Measurements from ENCODE around the gene TBC1D2B. TPM values are rescaled to one million over a fixed set of nuclear protein-coding genes. Genes with fewer than 3 reads are reported as not detected.

TBC1D2B gene
- polyA plus RNA-seq, 1 donor from 2014 or later: 9.4 TPM

GRCh38 chr15:78110916-78111475 lies 33.5 kb upstream of the TBC1D2B start:
- Histone ChIP-seq H3K9ac (ENCODE audit: low read length) (no peak overlapping the region), H3K79me2 (replicated peaks; ENCODE audit: insufficient read depth, low read length) (no peaks in the 10 kb centered on the region), H3F3A (ENCODE audit: insufficient read depth, low read length, poor library complexity, severe bottlenecking) (no peaks in the 10 kb centered on the region), H3K9me2 (ENCODE audit: insufficient read depth, low read length) (no peaks in the 10 kb centered on the region), H3K9me3 (ENCODE audit: low read length) (no peaks in the 10 kb centered on the region), H3K4me2 (ENCODE audit: low read length) (no peak overlapping the region), H3K36me3 (ENCODE audit: insufficient read depth, low read length) (no peaks in the 10 kb centered on the region), H2AFZ (ENCODE audit: low read depth, low read length) (no peak overlapping the region), H3K27ac (ENCODE audit: low read length) (no peak overlapping the region), H3K27me3 (ENCODE audit: insufficient read depth, low read depth, low read length) (no peaks in the 10 kb centered on the region), H4K20me1 (ENCODE audit: insufficient read depth) (no peaks in the 10 kb centered on the region), H3K4me3 (ENCODE audit: low read length) (no peak overlapping the region)
- TF ChIP-seq MXI1 (conservative IDR thresholded peaks at IDR 0.05; ENCODE audit: poor library complexity, severe bottlenecking): no peak
- TF ChIP-seq POLR2AphosphoS5 (IDR thresholded peaks at IDR 0.05): no peak
- TF ChIP-seq REST (IDR thresholded peaks at IDR 0.05; ENCODE audit: borderline replicate concordance): no peak
- no peak for TF ChIP-seq EP300 (conservative IDR thresholded peaks at IDR 0.05; ENCODE audit: poor library complexity, severe bottlenecking)
- TF ChIP-seq, protein P1, sequence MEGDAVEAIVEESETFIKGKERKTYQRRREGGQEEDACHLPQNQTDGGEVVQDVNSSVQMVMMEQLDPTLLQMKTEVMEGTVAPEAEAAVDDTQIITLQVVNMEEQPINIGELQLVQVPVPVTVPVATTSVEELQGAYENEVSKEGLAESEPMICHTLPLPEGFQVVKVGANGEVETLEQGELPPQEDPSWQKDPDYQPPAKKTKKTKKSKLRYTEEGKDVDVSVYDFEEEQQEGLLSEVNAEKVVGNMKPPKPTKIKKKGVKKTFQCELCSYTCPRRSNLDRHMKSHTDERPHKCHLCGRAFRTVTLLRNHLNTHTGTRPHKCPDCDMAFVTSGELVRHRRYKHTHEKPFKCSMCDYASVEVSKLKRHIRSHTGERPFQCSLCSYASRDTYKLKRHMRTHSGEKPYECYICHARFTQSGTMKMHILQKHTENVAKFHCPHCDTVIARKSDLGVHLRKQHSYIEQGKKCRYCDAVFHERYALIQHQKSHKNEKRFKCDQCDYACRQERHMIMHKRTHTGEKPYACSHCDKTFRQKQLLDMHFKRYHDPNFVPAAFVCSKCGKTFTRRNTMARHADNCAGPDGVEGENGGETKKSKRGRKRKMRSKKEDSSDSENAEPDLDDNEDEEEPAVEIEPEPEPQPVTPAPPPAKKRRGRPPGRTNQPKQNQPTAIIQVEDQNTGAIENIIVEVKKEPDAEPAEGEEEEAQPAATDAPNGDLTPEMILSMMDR (IDR thresholded peaks at IDR 0.05; ENCODE audit: poor library complexity, severe bottlenecking): no peak
- no peak for TF ChIP-seq SMC3 (conservative IDR thresholded peaks at IDR 0.05; ENCODE audit: poor library complexity)
- no peak for TF ChIP-seq TAF1 (IDR thresholded peaks at IDR 0.05; ENCODE audit: low read depth)
- TF ChIP-seq EZH2 (IDR thresholded peaks at IDR 0.05; ENCODE audit: borderline replicate concordance, insufficient read depth, low read length, poor library complexity, severe bottlenecking): no peak
- no peak for TF ChIP-seq RAD21 (conservative IDR thresholded peaks at IDR 0.05)

DNA sequence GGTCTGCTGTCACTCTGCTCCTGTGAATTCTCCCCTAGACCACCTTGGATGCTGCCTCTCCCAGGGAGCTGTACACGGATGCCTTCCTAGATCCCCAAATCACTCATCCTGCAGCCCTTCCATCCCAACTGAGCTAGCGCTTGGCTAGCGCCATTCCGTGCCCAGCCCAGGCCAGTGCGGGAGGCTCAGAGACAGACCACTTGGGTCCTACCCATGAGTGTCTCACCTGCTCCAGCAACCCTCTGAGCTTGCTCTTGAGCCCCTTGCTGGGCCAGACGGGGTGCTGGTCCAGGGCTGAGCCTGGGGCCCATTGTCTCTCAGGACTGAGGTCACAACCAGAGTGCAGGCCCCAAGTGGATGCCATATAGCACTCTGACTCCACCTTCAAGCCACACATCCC lies 32.6 kb upstream of the TBC1D2B start:
- H4K20me1 ChIP-seq (ENCODE audit: insufficient read depth): no peaks in the 10 kb centered on the region
- no peak overlapping the region for H3K4me2 ChIP-seq (ENCODE audit: low read length)
- H3K27me3 ChIP-seq (ENCODE audit: insufficient read depth, low read depth, low read length): no peaks in the 10 kb centered on the region
- H3K27ac ChIP-seq (ENCODE audit: low read length): no peak overlapping the region
- no peaks in the 10 kb centered on the region for H3K9me2 ChIP-seq (ENCODE audit: insufficient read depth, low read length)
- TF ChIP-seq RAD21 (conservative IDR thresholded peaks at IDR 0.05): no peak
- no peak for TF ChIP-seq POLR2AphosphoS5 (IDR thresholded peaks at IDR 0.05)
- TF ChIP-seq EP300 (conservative IDR thresholded peaks at IDR 0.05; ENCODE audit: poor library complexity, severe bottlenecking): no peak
- TF ChIP-seq REST (IDR thresholded peaks at IDR 0.05; ENCODE audit: borderline replicate concordance): no peak
- no peak for TF ChIP-seq SMC3 (conservative IDR thresholded peaks at IDR 0.05; ENCODE audit: poor library complexity)
- no peak for TF ChIP-seq TAF1 (IDR thresholded peaks at IDR 0.05; ENCODE audit: low read depth)
- TF ChIP-seq EZH2 (IDR thresholded peaks at IDR 0.05; ENCODE audit: borderline replicate concordance, insufficient read depth, low read length, poor library complexity, severe bottlenecking): no peak
- no peak for TF ChIP-seq MXI1 (conservative IDR thresholded peaks at IDR 0.05; ENCODE audit: poor library complexity, severe bottlenecking)
- TF ChIP-seq, protein P1 (IDR thresholded peaks at IDR 0.05; ENCODE audit: poor library complexity, severe bottlenecking): no peak
- H3K36me3 ChIP-seq (ENCODE audit: insufficient read depth, low read length): no peaks in the 10 kb centered on the region
- no peaks in the 10 kb centered on the region for H3K79me2 ChIP-seq (replicated peaks; ENCODE audit: insufficient read depth, low read length)
- H3K9ac ChIP-seq (ENCODE audit: low read length): no peak overlapping the region
- H2AFZ ChIP-seq (ENCODE audit: low read depth, low read length): no peak overlapping the region
- H3K9me3 ChIP-seq (ENCODE audit: low read length): no peaks in the 10 kb centered on the region
- no peak overlapping the region for H3K4me3 ChIP-seq (ENCODE audit: low read length)
- H3F3A ChIP-seq (ENCODE audit: insufficient read depth, low read length, poor library complexity, severe bottlenecking): no peaks in the 10 kb centered on the region

All from neural cell (in vitro differentiated cells).